ENCODE data around the gene OR51A2.

GRCh38 chr11:4983841-4984240 lies 28.3 kb upstream of the OR51A2 start:
- TF ChIP-seq GATA2 (IDR thresholded peaks at IDR 0.05; ENCODE audit: low read depth, low read length) (no peak), GATA3 (IDR thresholded peaks at IDR 0.05; ENCODE audit: low read depth, low read length) (no peak)

All from SH-SY5Y (cell line).